HG03095 (cell line): ENCODE results near the gene SLC9B2.
A peak's percentile ranks its signal among the peaks of the same experiment; 100 is the strongest.

Source experiments
- ATAC-seq: cut with Tn5 transposase; IDR thresholded peaks from one replicate; pipeline ENCODE4 v1.9.1; 2021; ENCODE audit warnings: moderate library complexity; ENCODE audit not compliant: unreplicated experiment

SLC9B2 gene

DNA sequence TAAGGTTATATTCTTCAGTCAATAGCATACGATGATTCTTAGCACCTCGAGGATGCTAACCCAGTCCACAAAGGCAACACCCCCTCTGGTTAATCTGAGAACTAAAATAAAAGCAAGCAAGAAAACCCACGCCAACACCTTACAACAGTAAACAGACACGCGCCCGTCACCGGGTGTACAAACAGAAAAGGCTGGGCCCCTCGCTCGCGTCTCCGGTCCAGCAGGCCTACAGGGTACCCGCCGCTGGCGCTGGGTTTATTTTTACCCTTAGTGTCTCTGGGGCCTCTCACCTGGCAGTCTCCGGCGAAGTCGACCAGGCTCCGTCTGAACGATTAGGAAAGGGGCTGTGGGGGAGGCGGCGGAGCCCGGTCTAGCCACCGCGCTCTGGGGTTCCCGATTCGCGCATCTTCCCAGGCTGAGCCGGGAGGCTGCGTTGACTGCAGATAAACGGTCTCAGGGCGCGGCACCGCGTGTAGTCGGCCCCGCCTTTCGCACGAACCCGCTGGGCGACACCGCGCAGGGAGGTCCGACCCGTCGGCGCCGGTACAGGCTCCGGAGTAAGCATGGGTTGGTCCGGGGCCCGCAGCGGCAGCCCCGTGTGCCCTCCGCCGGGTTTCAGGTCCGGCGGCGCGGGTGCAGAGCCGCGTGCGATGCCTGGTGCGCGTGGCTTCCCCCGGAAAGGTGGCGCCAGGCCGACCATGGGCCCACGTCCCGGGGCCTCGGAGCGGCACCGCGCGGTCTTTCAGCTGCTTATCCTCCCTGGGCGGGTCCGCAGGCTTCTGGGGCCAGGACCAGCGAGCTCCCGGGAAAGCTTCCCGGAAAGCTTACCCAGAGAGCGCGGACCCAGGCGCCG lies 441 bp downstream of the SLC9B2 start:
- ATAC-seq, result peak; percentile 50

- no peak for ATAC-seq
Measured at GRCh38 chr4:103075435-103075893, 1.1 kb downstream of the SLC9B2 start.

GRCh38 chr4:103074744-103075434 lies 1.7 kb downstream of the SLC9B2 start:
- no peak for ATAC-seq

DNA sequence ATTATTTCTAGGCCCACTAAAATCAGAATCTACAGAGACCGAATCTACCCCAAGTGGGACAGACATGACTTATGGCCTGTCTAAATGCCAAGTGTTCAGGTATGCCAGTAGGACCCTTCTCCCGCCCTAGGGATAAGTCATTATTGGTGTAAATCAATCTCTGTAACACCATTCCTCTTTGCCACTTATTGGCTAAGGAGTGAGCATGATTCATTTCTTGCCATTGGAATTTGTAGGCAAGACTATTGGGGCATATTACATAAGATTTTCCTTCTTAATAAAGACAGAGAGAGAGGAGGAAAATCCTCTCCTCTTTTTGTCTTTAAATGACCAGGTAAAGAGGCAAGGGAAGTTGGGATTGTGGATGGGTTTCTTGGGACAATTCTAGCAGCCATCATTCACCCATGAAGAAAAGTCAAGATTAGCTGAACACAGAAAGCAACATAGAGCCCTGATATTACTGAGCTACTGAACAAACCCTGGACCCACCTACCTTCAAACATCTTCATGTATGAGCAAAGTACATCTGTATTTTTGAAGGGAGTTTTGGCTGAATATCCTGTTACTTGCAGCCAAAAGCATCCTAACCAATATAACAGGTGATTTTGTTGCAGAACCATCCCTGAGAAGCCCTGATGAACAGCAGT lies 2.6 kb downstream of the SLC9B2 start:
- ATAC-seq, result no peak

- no peak for ATAC-seq
Measured at GRCh38 chr4:103067841-103068547, 8.6 kb downstream of the SLC9B2 start.

DNA sequence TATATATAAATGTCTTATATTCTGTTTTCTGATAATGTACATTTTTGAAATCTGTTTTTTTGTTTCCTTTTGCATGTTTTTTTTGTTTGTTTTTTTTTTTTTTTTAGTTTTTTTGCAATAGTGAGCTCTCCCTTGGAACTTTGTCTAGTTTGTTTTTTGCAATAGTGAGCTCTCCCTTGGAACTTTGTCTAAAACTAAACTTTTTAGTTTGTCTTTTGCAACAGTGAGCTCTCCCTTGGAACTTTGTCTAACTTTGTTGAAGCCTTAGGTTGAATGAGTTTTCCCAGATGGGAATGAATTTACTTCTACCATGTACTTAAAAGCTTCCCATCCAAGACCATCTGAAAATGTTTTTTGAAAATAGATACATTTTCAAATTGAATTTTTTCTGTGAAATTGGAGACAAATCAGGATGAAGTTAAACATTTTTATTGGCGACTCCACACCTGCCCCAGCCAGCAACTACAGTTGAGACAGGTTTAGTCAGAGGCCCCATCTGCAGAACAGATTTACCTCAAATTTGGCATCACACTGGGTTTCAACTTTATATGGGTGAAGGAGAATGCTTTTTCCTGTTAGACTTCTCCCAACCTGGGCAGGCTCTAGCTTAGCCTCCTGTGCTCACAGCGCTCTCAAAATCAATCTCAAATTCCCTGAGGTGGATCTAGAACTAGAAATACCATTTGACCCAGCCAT lies 16.0 kb downstream of the SLC9B2 start:
- no peak for ATAC-seq

GRCh38 chr4:103054030-103054429 lies 22.5 kb downstream of the SLC9B2 start:
- ATAC-seq, result no peak

DNA sequence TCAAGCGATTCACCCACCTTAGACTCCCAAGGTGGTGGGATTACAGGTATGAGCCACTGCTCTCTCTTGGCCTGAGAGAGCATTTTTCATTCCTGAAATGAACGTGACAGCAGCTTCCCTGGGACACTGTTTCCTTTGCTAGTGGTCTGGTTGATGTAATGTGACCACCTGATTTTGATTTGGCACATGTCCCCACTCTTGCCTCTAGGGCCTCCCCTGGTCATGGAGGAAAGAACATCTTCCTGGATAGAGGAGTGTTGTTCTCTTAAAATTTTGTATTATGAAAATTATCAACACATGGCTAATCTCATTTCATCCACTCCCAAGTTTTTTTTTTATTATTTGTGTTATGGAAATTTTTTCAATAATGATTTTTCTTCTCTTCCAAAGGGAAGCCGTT lies 23.8 kb downstream of the SLC9B2 start:
- no peak for ATAC-seq

GRCh38 chr4:103052145-103052544 lies 24.4 kb downstream of the SLC9B2 start:
- no peak for ATAC-seq

DNA sequence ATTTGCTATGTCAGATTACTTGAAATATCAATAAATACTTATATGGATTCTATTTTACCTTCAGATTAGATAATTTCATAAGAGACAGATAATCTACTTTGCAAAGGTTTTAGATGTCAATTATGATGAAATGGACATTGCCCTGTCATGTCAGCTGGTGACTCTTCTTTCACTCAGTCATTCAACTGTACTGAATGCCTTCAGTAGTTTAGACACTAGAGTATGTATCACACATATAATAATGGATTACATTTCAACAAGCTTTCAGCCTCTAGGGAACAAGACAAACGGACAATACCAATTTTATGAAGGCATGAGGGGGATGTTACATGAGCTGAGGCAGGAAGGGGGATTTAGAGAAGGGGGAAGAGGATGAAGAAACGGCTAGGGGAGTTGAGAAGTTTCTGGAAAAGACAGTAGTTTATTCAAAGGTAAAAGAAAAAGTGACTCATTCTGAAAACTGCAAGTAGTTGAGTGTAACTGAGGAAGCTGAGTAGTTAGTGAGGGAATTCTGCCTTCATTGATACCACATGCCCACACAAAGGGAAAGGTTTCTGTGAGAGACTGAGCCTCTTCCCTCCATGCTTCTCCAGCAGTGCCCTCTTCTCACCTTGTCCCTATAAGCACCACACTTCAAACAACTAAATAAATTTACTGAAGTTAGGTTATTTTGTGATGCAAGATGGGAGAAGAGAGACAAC lies 25.7 kb downstream of the SLC9B2 start:
- ATAC-seq, result no peak

GRCh38 chr4:103046416-103047290 lies 29.9 kb downstream of the SLC9B2 start:
- ATAC-seq, result peak; percentile 87

DNA sequence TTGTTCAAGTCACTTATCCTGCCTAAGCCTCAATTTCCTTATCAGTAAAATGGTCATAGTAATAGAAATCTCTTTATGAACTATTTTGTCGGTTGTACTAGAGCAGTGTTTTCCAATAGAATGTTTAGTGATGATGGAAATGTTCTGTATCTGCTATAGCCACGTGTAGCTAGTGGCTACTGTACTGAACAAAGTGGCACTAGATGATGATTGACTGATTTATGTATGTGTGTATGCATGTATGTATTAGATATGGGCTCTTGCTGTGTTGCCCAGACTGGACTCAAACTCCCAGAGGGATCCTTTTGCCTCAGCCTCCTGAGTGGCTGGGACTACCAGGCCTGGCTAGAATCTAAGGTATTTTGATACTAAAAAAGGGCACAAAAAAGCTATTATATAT lies 32.4 kb downstream of the SLC9B2 start:
- no peak for ATAC-seq

DNA sequence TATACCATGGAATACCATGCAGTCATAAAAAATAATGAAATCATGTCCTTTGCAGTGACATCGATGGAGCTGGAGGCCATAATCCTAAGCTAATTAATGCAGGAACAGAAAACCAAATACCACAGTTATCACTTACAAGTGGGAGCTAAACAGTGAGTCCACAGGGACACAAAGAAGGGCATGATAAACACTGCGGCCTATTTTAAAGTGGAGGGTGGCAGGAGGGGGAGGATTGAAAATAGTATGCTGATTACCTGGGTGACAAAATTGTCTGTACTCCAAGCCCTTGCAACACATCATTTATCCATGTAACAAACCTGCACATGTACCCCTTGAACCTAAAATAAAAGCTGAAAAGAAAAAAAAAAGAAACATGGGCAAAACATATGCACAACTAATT lies 40.4 kb downstream of the SLC9B2 start:
- no peak for ATAC-seq

- ATAC-seq, result no peak
Measured at GRCh38 chr4:103032574-103032973, 44.0 kb downstream of the SLC9B2 start.

DNA sequence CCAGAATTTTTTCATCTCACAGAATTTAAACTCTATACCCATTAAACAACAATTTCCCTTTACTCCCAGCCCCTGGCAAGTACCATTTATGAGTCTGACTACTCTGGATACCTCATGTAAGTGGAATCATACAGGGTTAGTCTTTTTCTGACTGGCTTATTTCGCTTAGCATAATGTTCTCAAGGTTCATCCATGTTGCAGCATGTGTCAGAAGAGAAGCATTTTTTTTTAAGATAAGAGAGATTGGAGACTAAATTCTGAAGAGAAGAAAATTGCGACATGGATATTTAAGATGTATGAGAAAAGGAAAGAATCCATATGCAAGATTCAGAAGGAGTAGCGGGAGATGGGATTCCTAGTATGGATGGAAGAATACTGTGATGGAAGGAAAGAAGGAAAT lies 45.8 kb downstream of the SLC9B2 start:
- ATAC-seq, result no peak

DNA sequence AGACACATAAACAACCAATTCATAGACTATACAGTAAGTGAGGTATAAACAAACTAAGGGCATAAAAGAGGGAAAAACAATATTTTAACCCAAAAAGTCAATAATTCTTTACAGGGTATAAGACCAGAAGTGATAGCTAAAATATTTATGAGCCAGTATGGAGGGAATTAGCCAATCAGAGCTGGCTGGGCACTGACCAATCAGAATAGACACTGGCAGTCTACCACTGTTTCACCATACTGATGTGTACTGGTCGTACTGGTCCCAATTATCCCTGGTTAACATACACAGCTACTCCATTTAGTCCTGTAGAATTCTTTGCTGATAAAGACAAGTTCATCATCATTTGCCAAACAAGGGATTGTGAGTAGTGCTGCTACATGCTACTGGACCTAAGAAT lies 47.3 kb downstream of the SLC9B2 start:
- no peak for ATAC-seq

DNA sequence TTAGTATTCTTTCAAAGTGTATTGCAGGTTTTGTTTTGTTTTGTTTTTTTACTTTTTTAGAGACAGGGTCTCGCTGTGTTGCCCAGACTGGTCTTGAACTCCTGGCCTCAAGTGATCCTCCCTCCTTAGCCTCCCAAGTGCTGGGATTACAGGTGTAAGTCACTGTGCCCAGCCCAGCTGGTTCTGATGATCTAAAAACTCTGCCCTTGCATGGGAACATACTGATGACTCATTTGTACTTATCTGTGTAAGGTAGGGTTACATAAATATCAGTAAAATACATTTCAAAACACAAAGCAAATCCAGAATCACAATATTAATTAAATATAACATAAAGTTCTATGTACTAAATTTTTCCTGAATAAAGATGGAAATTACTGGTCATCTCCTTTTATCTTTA lies 49.7 kb downstream of the SLC9B2 start:
- no peak for ATAC-seq

- no peak for ATAC-seq
Measured at GRCh38 chr4:103024996-103025395, 51.6 kb downstream of the SLC9B2 start.

DNA sequence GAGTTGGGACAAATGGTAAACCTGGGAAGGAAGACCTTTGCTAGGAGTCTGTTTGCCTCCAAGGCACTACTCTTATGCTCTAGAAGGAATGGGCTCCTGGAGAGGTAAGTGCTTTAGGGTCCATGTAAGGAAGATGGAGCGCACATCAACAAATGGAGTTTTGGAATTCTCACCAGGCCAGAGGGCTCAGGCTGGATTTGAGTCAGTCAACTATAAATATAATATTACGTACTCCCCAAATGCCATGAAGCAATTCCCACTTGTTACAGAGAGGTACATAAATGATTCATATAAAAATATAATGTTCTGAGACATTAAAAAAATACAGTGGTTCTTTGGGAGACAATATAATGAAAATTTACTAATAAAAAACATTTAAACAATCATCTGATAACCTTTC lies 55.4 kb downstream of the SLC9B2 start:
- ATAC-seq, result no peak
